ENCODE data around the gene CTIF.

The CTIF gene

DNA sequence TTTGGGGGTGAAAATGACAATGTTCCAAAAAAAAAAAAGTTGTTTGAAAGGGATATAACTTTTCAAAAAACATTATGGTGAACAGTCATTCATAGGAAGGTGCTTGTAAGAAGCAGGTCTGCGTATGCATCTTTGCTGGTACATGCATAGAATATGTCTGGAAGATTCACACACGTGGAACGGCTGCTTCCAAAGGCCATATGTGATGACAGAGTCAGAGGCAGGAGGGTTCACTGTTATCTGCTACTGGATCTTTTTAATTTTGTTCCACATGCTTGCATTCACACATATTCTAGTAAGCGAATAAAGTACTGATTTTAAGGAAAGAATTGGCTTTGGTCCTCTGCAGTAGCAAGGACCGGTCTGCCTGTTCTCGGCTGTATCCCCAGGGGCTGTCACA, 218.5 kb downstream of the CTIF start:
- H3K27ac ChIP-seq (ENCODE audit: insufficient read depth in 1 of 2, low read depth in 1 of 2, low read length in 2 of 2, poor library complexity in 1 of 2, severe bottlenecking in 2 of 2): no peak overlapping the region
- no peaks in the 10 kb centered on the region for H3K27me3 ChIP-seq (replicated peaks in 2 of 5; ENCODE audit: control insufficient read depth in 4 of 5, insufficient read depth in 5 of 5, low read length in 4 of 5)
- H3K36me3 ChIP-seq (ENCODE audit: control insufficient read depth in 4 of 4, insufficient read depth in 4 of 4, low read length in 3 of 4): peaks cover 5 to 17% (median 11%) of the 10 kb centered on the region in 4 experiments
- H3K9me3 ChIP-seq (ENCODE audit: control extremely low read depth in 1 of 5, control insufficient read depth in 4 of 5, insufficient read depth in 2 of 5, low read depth in 1 of 5, low read length in 4 of 5): peaks cover 0 to 2% (median 0%) of the 10 kb centered on the region in 5 experiments
- ChIA-PET CTCF (no interaction called here), POLR2A (no interaction called here)
- 95% methylated on average over 5 of the region's 6 CpGs for WGBS (ENCODE audit: insufficient coverage)
- no peak for DNase-seq
- no peak overlapping the region for H3K4me3 ChIP-seq (ENCODE audit: control insufficient read depth in 1 of 7, extremely low read depth in 1 of 7, insufficient read depth in 4 of 7, low read depth in 2 of 7, low read length in 6 of 7)
- H3K4me1 ChIP-seq (ENCODE audit: control extremely low read depth in 1 of 4, control insufficient read depth in 4 of 4, insufficient read depth in 4 of 4, low read length in 3 of 4): no peaks in the 10 kb centered on the region

DNA sequence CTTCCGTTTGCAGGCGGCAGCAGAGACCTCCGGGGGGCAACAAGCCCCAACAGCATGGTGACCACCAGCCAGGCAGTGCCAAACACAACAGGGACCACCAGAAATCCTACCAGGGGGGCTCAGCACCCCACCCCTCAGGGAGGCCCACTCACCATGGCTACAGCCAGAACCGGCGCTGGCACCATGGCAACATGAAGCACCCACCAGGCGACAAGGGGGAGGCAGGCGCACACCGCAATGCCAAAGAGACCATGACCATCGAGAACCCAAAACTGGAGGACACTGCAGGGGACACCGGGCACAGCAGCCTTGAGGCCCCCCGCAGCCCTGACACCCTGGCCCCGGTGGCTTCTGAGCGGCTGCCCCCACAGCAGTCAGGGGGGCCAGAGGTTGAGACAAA, 219.1 kb downstream of the CTIF start:
- CTCF ChIA-PET: no interaction called here
- peaks cover 5 to 17% (median 11%) of the 10 kb centered on the region in 4 experiments for H3K36me3 ChIP-seq (ENCODE audit: control insufficient read depth in 4 of 4, insufficient read depth in 4 of 4, low read length in 3 of 4)
- POLR2A ChIA-PET: no interaction called here

DNA sequence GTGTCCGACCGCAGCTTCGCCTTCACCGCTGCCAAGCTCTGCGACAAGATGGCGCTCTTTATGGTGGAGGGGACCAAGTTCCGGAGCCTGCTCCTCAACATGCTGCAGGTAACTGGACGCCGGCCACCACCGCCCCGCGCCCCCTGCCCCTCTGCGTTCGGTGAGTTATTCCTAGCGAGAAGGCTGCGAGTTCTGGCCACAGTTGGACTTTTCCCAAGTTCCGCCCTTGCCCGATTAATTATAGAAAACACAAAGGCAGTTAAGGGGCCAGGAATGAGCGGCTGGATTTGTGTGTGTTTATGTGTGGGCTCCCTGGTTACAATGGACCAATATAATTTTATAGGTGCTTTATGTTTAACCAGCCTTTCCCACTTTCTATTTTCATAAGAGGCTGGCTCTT, 222.8 kb downstream of the CTIF start:
- no peak overlapping the region for H3K4me3 ChIP-seq (ENCODE audit: control insufficient read depth in 1 of 7, extremely low read depth in 1 of 7, insufficient read depth in 4 of 7, low read depth in 2 of 7, low read length in 6 of 7)
- ChIA-PET POLR2A (no interaction called here), CTCF (interaction anchor here (2.2 kb wide), 1 partner anchor 10 kb away, joined by 9 read pairs; no protein-coding TSS in a partner anchor)
- no peak overlapping the region for H3K27ac ChIP-seq (ENCODE audit: insufficient read depth in 1 of 2, low read depth in 1 of 2, low read length in 2 of 2, poor library complexity in 1 of 2, severe bottlenecking in 2 of 2)
- no peaks in the 10 kb centered on the region for H3K27me3 ChIP-seq (replicated peaks in 2 of 5; ENCODE audit: control insufficient read depth in 4 of 5, insufficient read depth in 5 of 5, low read length in 4 of 5)
- H3K9me3 ChIP-seq (ENCODE audit: control extremely low read depth in 1 of 5, control insufficient read depth in 4 of 5, insufficient read depth in 2 of 5, low read depth in 1 of 5, low read length in 4 of 5): peaks cover 0 to 2% (median 0%) of the 10 kb centered on the region in 5 experiments
- 95% methylated on average over 16 of the region's 19 CpGs for WGBS (ENCODE audit: insufficient coverage)
- H3K36me3 ChIP-seq (ENCODE audit: control insufficient read depth in 4 of 4, insufficient read depth in 4 of 4, low read length in 3 of 4): peaks cover 5 to 20% (median 13%) of the 10 kb centered on the region in 4 experiments
- no peak for DNase-seq
- H3K4me1 ChIP-seq (ENCODE audit: control extremely low read depth in 1 of 4, control insufficient read depth in 4 of 4, insufficient read depth in 4 of 4, low read length in 3 of 4): peaks cover 0 to 13% (median 6%) of the 10 kb centered on the region in 4 experiments

More for the DNA sequence above, 219.1 kb downstream of the CTIF start:
- 98% methylated on average over 8 of the region's 13 CpGs for WGBS (ENCODE audit: insufficient coverage)
- no peak for DNase-seq
- no peak overlapping the region for H3K4me3 ChIP-seq (ENCODE audit: control insufficient read depth in 1 of 7, extremely low read depth in 1 of 7, insufficient read depth in 4 of 7, low read depth in 2 of 7, low read length in 6 of 7)
- H3K9me3 ChIP-seq (ENCODE audit: control extremely low read depth in 1 of 5, control insufficient read depth in 4 of 5, insufficient read depth in 2 of 5, low read depth in 1 of 5, low read length in 4 of 5): peaks cover 0 to 2% (median 0%) of the 10 kb centered on the region in 5 experiments
- H3K4me1 ChIP-seq (ENCODE audit: control extremely low read depth in 1 of 4, control insufficient read depth in 4 of 4, insufficient read depth in 4 of 4, low read length in 3 of 4): no peaks in the 10 kb centered on the region
- no peak overlapping the region for H3K27ac ChIP-seq (ENCODE audit: insufficient read depth in 1 of 2, low read depth in 1 of 2, low read length in 2 of 2, poor library complexity in 1 of 2, severe bottlenecking in 2 of 2)
- H3K27me3 ChIP-seq (replicated peaks in 2 of 5; ENCODE audit: control insufficient read depth in 4 of 5, insufficient read depth in 5 of 5, low read length in 4 of 5): no peaks in the 10 kb centered on the region

- POLR2A ChIA-PET: no interaction called here
- no peak overlapping the region for H3K4me3 ChIP-seq (ENCODE audit: control insufficient read depth in 1 of 7, extremely low read depth in 1 of 7, insufficient read depth in 4 of 7, low read depth in 2 of 7, low read length in 6 of 7)
Measured at GRCh38 chr18:48762022-48762421, 223.2 kb downstream of the CTIF start.

DNA sequence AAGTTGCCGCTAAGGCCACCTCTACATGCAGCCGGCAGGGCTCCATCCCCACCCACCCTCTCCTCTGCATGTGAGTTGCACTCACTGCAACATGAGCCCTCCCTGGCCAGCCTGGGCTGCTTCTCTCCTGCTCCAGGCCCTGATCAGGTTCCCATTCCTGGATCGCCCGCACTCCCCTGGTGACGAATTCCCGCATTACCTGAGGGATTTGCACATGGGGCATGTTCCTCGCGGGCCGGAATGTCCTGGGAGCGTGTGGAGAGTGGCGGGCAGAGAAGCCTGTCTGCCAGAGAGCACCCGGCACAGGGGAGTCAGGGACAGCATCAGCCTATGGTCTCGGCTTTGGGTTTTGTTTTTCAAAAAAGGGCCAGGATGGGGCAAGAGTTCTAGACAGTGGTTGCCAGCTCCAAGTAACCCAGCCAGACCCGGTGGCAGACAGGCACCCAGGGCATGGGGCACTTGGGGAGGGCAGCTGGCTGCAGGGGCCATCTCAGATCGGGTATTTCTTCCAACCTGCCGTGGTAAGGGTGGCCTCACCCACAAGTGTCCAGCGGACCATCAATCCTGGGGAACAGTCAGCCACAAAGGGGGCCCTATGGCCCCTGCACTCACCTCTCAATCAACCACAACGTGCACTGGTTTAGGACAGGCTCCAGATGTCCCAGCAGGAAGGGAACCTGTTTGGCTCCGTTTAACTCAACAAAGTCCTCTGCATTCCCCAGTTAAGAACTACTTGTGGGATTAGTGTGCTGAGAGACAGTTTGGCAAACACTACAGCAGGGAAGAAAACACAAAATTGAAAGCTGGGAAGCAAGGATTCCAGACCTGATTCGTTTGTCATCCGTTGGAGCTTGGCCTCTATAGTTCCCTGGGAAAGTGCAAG, 224.2 kb downstream of the CTIF start:
- H3K4me3 ChIP-seq (ENCODE audit: control insufficient read depth in 1 of 7, extremely low read depth in 1 of 7, insufficient read depth in 4 of 7, low read depth in 2 of 7, low read length in 6 of 7): no peak overlapping the region
- no peak for DNase-seq
- peaks cover 0 to 13% (median 6%) of the 10 kb centered on the region in 4 experiments for H3K4me1 ChIP-seq (ENCODE audit: control extremely low read depth in 1 of 4, control insufficient read depth in 4 of 4, insufficient read depth in 4 of 4, low read length in 3 of 4)
- 96% methylated on average over 19 of the region's 21 CpGs for WGBS (ENCODE audit: insufficient coverage)
- ChIA-PET POLR2A (no interaction called here), CTCF (interaction anchor here (0.6 to 1.0 kb wide), 3 partner anchors 9 to 189 kb away, joined by 3 read pairs; no protein-coding TSS in a partner anchor)
- no peak overlapping the region for H3K27ac ChIP-seq (ENCODE audit: insufficient read depth in 1 of 2, low read depth in 1 of 2, low read length in 2 of 2, poor library complexity in 1 of 2, severe bottlenecking in 2 of 2)
- H3K9me3 ChIP-seq (ENCODE audit: control extremely low read depth in 1 of 5, control insufficient read depth in 4 of 5, insufficient read depth in 2 of 5, low read depth in 1 of 5, low read length in 4 of 5): no peaks in the 10 kb centered on the region
- no peaks in the 10 kb centered on the region for H3K27me3 ChIP-seq (replicated peaks in 2 of 5; ENCODE audit: control insufficient read depth in 4 of 5, insufficient read depth in 5 of 5, low read length in 4 of 5)
- H3K36me3 ChIP-seq (ENCODE audit: control insufficient read depth in 4 of 4, insufficient read depth in 4 of 4, low read length in 3 of 4): peaks cover 5 to 22% (median 14%) of the 10 kb centered on the region in 4 experiments

More at GRCh38 chr18:48762022-48762421, 223.2 kb downstream of the CTIF start:
- no peak for DNase-seq
- WGBS (ENCODE audit: insufficient coverage): 96% methylated on average over 6 of the region's 6 CpGs
- H3K27ac ChIP-seq (ENCODE audit: insufficient read depth in 1 of 2, low read depth in 1 of 2, low read length in 2 of 2, poor library complexity in 1 of 2, severe bottlenecking in 2 of 2): no peak overlapping the region
- peaks cover 5 to 22% (median 14%) of the 10 kb centered on the region in 4 experiments for H3K36me3 ChIP-seq (ENCODE audit: control insufficient read depth in 4 of 4, insufficient read depth in 4 of 4, low read length in 3 of 4)
- CTCF ChIA-PET: interaction anchor here (2.2 kb wide), 1 partner anchor 10 kb away, joined by 9 read pairs; no protein-coding TSS in a partner anchor
- peaks cover 0 to 13% (median 6%) of the 10 kb centered on the region in 4 experiments for H3K4me1 ChIP-seq (ENCODE audit: control extremely low read depth in 1 of 4, control insufficient read depth in 4 of 4, insufficient read depth in 4 of 4, low read length in 3 of 4)
- H3K9me3 ChIP-seq (ENCODE audit: control extremely low read depth in 1 of 5, control insufficient read depth in 4 of 5, insufficient read depth in 2 of 5, low read depth in 1 of 5, low read length in 4 of 5): no peaks in the 10 kb centered on the region
- no peaks in the 10 kb centered on the region for H3K27me3 ChIP-seq (replicated peaks in 2 of 5; ENCODE audit: control insufficient read depth in 4 of 5, insufficient read depth in 5 of 5, low read length in 4 of 5)

DNA sequence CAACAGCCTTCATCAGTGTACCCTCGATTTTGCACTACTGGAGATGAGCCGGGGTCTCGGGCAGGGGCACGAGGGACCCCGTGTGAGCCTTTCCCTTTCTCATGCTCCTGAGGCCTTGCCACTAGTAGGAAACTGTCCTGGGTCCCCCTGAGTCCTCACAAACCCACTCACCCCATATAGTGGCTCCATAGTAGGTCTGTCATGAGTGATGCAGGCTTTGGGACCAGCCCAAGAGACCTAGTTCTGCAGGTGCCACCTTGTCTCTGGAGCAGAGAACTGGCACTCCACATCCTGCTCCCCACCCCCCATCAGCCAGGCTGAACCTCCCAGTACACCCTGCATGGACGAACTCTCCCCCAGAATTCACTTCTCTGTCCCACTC, 224.9 kb downstream of the CTIF start:
- no peak overlapping the region for H3K4me3 ChIP-seq (ENCODE audit: control insufficient read depth in 1 of 7, extremely low read depth in 1 of 7, insufficient read depth in 4 of 7, low read depth in 2 of 7, low read length in 6 of 7)
- CTCF ChIA-PET: interaction anchor here (0.9 to 1.0 kb wide), 2 partner anchors 8 to 41 kb away, joined by 3 read pairs; no protein-coding TSS in a partner anchor
- no peak for DNase-seq
- WGBS (ENCODE audit: insufficient coverage): 100% methylated on average over 6 of the region's 6 CpGs
- H3K27ac ChIP-seq (ENCODE audit: insufficient read depth in 1 of 2, low read depth in 1 of 2, low read length in 2 of 2, poor library complexity in 1 of 2, severe bottlenecking in 2 of 2): no peak overlapping the region
- H3K4me1 ChIP-seq (ENCODE audit: control extremely low read depth in 1 of 4, control insufficient read depth in 4 of 4, insufficient read depth in 4 of 4, low read length in 3 of 4): peaks cover 0 to 13% (median 6%) of the 10 kb centered on the region in 4 experiments
- H3K36me3 ChIP-seq (ENCODE audit: control insufficient read depth in 4 of 4, insufficient read depth in 4 of 4, low read length in 3 of 4): peaks cover 5 to 20% (median 14%) of the 10 kb centered on the region in 4 experiments
- POLR2A ChIA-PET: no interaction called here
- no peaks in the 10 kb centered on the region for H3K9me3 ChIP-seq (ENCODE audit: control extremely low read depth in 1 of 5, control insufficient read depth in 4 of 5, insufficient read depth in 2 of 5, low read depth in 1 of 5, low read length in 4 of 5)
- H3K27me3 ChIP-seq (replicated peaks in 2 of 5; ENCODE audit: control insufficient read depth in 4 of 5, insufficient read depth in 5 of 5, low read length in 4 of 5): no peaks in the 10 kb centered on the region

DNA sequence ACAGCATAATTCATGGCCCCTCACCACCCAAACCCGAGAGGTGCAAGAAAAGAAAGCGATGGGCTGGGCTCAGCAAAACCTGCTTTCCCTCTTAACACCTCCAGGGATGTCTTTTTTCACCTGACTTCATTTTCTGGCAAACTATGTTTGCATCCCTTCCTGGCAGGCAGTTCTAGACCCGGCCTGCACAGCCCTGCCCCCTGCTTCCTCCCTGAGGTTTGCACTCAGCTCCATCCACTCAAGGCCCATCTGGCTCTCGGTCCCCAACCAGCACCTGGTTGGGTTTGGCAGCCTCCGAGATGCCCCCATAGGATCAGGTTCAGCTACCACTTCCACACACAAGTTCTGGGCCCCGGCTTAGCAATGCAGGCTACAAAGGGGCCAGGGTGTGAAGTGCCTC, 226.2 kb downstream of the CTIF start:
- DNase-seq: peak in 1 of 3 donors; percentile 25
- H3K9me3 ChIP-seq (ENCODE audit: control extremely low read depth in 1 of 5, control insufficient read depth in 4 of 5, insufficient read depth in 2 of 5, low read depth in 1 of 5, low read length in 4 of 5): no peaks in the 10 kb centered on the region
- H3K4me3 ChIP-seq (ENCODE audit: control insufficient read depth in 1 of 7, extremely low read depth in 1 of 7, insufficient read depth in 4 of 7, low read depth in 2 of 7, low read length in 6 of 7): no peak overlapping the region
- POLR2A ChIA-PET: no interaction called here
- CTCF ChIA-PET: interaction anchor here (0.7 kb wide), 1 partner anchor 13 kb away, joined by 3 read pairs; no protein-coding TSS in a partner anchor
- 57% methylated on average over 6 of the region's 6 CpGs for WGBS (ENCODE audit: insufficient coverage)
- H3K4me1 ChIP-seq (ENCODE audit: control extremely low read depth in 1 of 4, control insufficient read depth in 4 of 4, insufficient read depth in 4 of 4, low read length in 3 of 4): peaks cover 0 to 13% (median 6%) of the 10 kb centered on the region in 4 experiments
- peaks cover 5 to 20% (median 12%) of the 10 kb centered on the region in 4 experiments for H3K36me3 ChIP-seq (ENCODE audit: control insufficient read depth in 4 of 4, insufficient read depth in 4 of 4, low read length in 3 of 4)
- no peaks in the 10 kb centered on the region for H3K27me3 ChIP-seq (replicated peaks in 2 of 5; ENCODE audit: control insufficient read depth in 4 of 5, insufficient read depth in 5 of 5, low read length in 4 of 5)
- H3K27ac ChIP-seq (ENCODE audit: insufficient read depth in 1 of 2, low read depth in 1 of 2, low read length in 2 of 2, poor library complexity in 1 of 2, severe bottlenecking in 2 of 2): no peak overlapping the region
